Colonic mucosa (tissue), 4 donors: ENCODE measurements around the gene GPR52. TPM values are rescaled to one million over a fixed set of nuclear protein-coding genes. Genes with fewer than 3 reads are reported as not detected.

Experiments
- DNase-seq: peaks from one replicate; pipeline ENCODE4 v3.0.0-alpha.2; 2020
- H3K27ac ChIP-seq: fragments of 200-600 bp; one replicate; pipeline ENCODE4 v1.8.0; 2021
- H3K27me3 ChIP-seq: fragments of 200-600 bp; one replicate; pipeline ENCODE4 v1.8.0; 2021
- H3K36me3 ChIP-seq: fragments of 200-600 bp; one replicate; pipeline ENCODE4 v1.8.0; 2021
- H3K4me1 ChIP-seq: fragments of 200-600 bp; one replicate; pipeline ENCODE4 v1.8.0; 2021; ENCODE audit warnings: mild to moderate bottlenecking
- H3K4me3 ChIP-seq: fragments of 200-600 bp; one replicate; pipeline ENCODE4 v1.8.0; 2021
- H3K9ac ChIP-seq, 2 donors: one replicate each; pipeline ENCODE4 v1.7.0; 2013; ENCODE audit warnings: control low read depth in 2 of 2, low read depth in 2 of 2, low read length in 2 of 2
- H3K9me3 ChIP-seq: fragments of 200-600 bp; one replicate; pipeline ENCODE4 v1.8.0; 2021
- CTCF ChIP-seq: fragments of 200-600 bp; IDR thresholded peaks from one replicate; pipeline ENCODE4 v1.8.0; 2022; ENCODE audit warnings: antibody characterized with exemption, mild to moderate bottlenecking
- intact Hi-C: fragments of 100-400 bp; cut with DNase I; formaldehyde crosslinking; loops from one replicate; pipeline ENCODE4 v1.14.1; 2022
- total RNA-seq, 2 donors: library from RNA; stranded (reverse); fragmentation: NEBNext Ultra II Directional in 1 of 2; extraction: Animal tissue kit (Norgen Biotek cat#: 25700) in 1 of 2; gene quantifications; one replicate each; pipeline ENCODE4 v1.2.1, GENCODE V29; 2021
- donor health status: healthy.
- donor health status: DM: no; HTN: no; CAD: no.
- donor health status: DM: no; HTN: no; CAD: no.

The GPR52 gene
- total RNA-seq, 2 donors from 2014 or later = 0.82 to 1.4 TPM

GRCh38 chr1:174415506-174415905, 32.3 kb upstream of the GPR52 start:
- Histone ChIP-seq H3K9me3 (no peaks in the 10 kb centered on the region), H3K27me3 (no peaks in the 10 kb centered on the region), H3K27ac (no peak overlapping the region), H3K4me1 (no peaks in the 10 kb centered on the region), H3K36me3 (no peaks in the 10 kb centered on the region), H3K9ac (no peak overlapping the region), H3K4me3 (no peak overlapping the region)
- intact Hi-C loops = no loop called here
- DNase-seq = no peak
- no peak for TF ChIP-seq CTCF

GRCh38 chr1:174417921-174418320, 29.8 kb upstream of the GPR52 start:
- Histone ChIP-seq H3K27me3 (no peaks in the 10 kb centered on the region), H3K4me3 (no peak overlapping the region), H3K36me3 (no peaks in the 10 kb centered on the region), H3K9me3 (no peaks in the 10 kb centered on the region), H3K4me1 (no peaks in the 10 kb centered on the region), H3K9ac (no peak overlapping the region), H3K27ac (no peak overlapping the region)
- DNase-seq = no peak
- TF ChIP-seq CTCF = no peak
- intact Hi-C loops = no loop called here

GRCh38 chr1:174425121-174425520, 22.6 kb upstream of the GPR52 start:
- Histone ChIP-seq H3K27ac (no peak overlapping the region), H3K27me3 (no peaks in the 10 kb centered on the region), H3K4me1 (no peaks in the 10 kb centered on the region), H3K4me3 (no peak overlapping the region), H3K36me3 (no peaks in the 10 kb centered on the region), H3K9me3 (no peaks in the 10 kb centered on the region), H3K9ac (no peak overlapping the region)
- intact Hi-C loops = no loop called here
- no peak for DNase-seq
- TF ChIP-seq CTCF = no peak

- no peak for TF ChIP-seq CTCF
- Histone ChIP-seq H3K9ac (no peak overlapping the region), H3K4me1 (no peaks in the 10 kb centered on the region), H3K36me3 (no peaks in the 10 kb centered on the region), H3K27ac (no peak overlapping the region), H3K9me3 (no peaks in the 10 kb centered on the region), H3K27me3 (no peaks in the 10 kb centered on the region), H3K4me3 (no peak overlapping the region)
- DNase-seq = no peak
- intact Hi-C loops = no loop called here
Observed at GRCh38 chr1:174426153-174426552, 21.6 kb upstream of the GPR52 start.

GRCh38 chr1:174428033-174428432, 19.7 kb upstream of the GPR52 start:
- H3K9me3 ChIP-seq = no peaks in the 10 kb centered on the region
- intact Hi-C loops = no loop called here
- H3K27me3 ChIP-seq = no peaks in the 10 kb centered on the region
- H3K4me1 ChIP-seq = no peaks in the 10 kb centered on the region
- DNase-seq = no peak
- no peaks in the 10 kb centered on the region for H3K36me3 ChIP-seq
- H3K27ac ChIP-seq = no peak overlapping the region
- no peak overlapping the region for H3K4me3 ChIP-seq
- no peak for TF ChIP-seq CTCF
- no peak overlapping the region for H3K9ac ChIP-seq

GRCh38 chr1:174428739-174429138, 19.0 kb upstream of the GPR52 start:
- Histone ChIP-seq H3K27ac (no peak overlapping the region), H3K9ac (no peak overlapping the region), H3K36me3 (no peaks in the 10 kb centered on the region), H3K27me3 (no peaks in the 10 kb centered on the region), H3K4me1 (no peaks in the 10 kb centered on the region), H3K4me3 (no peak overlapping the region), H3K9me3 (no peaks in the 10 kb centered on the region)
- intact Hi-C loops = no loop called here
- no peak for DNase-seq
- TF ChIP-seq CTCF = no peak
